GM13976 (cell line): ENCODE measurements around the gene RAB40B.

Experiments used
- DNase-seq: peaks from one replicate; pipeline ENCODE4 v3.0.0; 2012; ENCODE audit warnings: low spot score
- CTCF ChIP-seq: IDR thresholded peaks from 2 replicates; pipeline ENCODE4 v1.5.1; 2012; ENCODE audit warnings: borderline replicate concordance, mild to moderate bottlenecking; ENCODE audit not compliant: insufficient read depth; ENCODE audit errors: extremely low read depth, missing control alignments, control extremely low read depth
- in situ Hi-C: fragments of 300-500 bp; cut with MboI; formaldehyde crosslinking; loops from one replicate; pipeline ENCODE4 v1.12.0; 2022; ENCODE audit warnings: low sequenced_read_pairs, mixed read lengths, inconsistent platforms; ENCODE audit not compliant: unreplicated experiment

Gene RAB40B

DNA sequence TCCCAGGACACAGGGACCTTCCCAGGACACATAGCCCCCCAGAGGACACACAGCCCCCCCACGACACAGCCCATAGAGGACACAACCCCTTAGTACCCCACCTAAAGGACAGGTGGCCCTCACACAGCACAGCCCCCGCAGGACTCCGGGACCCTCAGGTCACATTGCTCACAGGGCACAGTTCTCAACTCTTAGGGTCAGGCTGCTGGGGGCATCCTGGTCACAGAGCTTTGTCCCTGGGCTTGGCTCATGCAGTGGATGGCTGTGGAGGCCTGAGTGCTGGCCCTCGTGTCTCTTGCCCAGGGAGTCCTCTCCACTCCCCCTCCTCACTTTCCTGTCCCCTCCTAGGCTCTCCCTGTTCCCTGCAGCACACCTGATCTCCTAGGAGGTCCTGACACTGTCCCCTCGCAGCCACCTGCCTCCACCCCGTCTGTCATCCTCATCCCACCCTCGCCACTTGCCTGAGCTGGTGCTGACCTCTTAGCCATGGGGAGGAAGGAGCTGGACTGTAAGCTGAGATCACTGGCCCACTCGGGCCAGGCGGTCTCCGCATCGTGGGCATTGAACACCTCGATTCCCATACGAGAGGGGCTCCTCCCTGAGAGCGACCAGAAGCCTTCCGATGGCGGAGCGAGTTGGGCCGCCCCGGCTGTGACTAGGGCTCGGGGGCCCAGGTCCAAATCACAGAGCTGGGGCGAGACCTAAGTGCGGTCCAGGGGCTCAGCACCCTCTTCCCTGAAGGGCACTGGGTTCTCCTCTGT, 48.8 kb downstream of the RAB40B start:
- TF ChIP-seq CTCF: no peak
- DNase-seq: no peak
- in situ Hi-C loops: loop anchor here (25.0 kb wide), 1 partner anchor 113 kb away; the partner anchor contains the start of gene TBCD

- TF ChIP-seq CTCF: no peak
- in situ Hi-C loops: no loop called here
Measured at GRCh38 chr17:82648742-82649331, 49.7 kb downstream of the RAB40B start.

GRCh38 chr17:82648165-82648668, 50.3 kb downstream of the RAB40B start, which contains the start of gene WDR45B:
WDR45B (minus strand) TSS chr17:82648444; CDS start chr17:82648340, 104 bp downstream.
- TF ChIP-seq CTCF: no peak

More at GRCh38 chr17:82648742-82649331, 49.7 kb downstream of the RAB40B start:
- peak; percentile 79 for DNase-seq

DNA sequence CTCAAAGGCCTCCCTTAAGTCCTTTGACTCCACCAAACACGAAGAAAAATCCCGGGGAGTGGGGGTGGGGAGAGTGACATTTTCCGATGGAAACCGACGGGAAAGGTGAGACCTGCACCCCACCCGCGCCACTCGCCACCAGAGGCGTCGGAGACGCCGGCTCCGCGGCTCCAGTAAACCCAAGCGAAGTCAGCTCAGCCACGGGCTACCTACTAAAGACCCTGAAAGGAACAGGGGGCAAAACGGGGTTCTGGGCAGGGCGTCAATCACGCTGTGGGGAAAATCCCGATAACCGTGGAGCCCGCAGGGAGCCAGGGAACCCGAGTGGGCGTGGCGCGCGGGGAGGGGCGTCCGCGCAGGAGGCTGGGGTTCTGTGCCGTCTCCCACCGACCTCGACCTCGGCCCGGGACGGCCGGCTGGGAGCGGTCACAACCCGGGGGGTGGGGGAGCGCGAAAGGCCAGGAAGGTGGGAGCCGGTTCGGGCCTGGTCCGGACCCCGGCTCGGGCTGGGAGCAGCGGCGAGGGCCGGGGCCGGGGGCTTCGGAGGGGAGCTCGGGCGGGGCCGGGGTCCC, 50.8 kb downstream of the RAB40B start:
- no peak for TF ChIP-seq CTCF
- in situ Hi-C loops: no loop called here
- DNase-seq: peak; percentile 64

More at GRCh38 chr17:82648165-82648668, 50.3 kb downstream of the RAB40B start, which contains the start of gene WDR45B:
- peak; percentile 99 for DNase-seq
- in situ Hi-C loops: no loop called here

DNA sequence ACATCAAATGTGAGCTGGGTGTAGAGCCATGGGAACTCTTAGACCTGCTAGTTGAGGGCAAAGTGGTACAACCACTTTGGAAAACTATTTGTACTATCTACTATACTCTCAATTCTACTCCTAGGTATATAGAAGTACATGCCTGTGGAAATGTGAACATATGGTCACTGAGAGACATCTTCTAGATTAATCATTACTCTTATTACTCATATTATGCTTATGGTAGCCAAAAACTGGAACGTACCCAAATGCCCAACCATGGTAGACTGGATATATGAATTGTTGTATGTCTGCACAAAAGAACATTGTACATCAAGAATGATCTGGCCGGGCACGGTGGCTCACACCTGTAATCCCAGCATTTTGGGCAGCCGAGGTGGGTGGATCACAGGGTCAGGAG, 53.0 kb downstream of the RAB40B start:
- no peak for DNase-seq
- in situ Hi-C loops: no loop called here

More for the DNA sequence above, 53.0 kb downstream of the RAB40B start:
- no peak for TF ChIP-seq CTCF
